PFSK-1 (cell line): Measurements from ENCODE around the gene ZNF683.

Experiments used
- POLR2AphosphoS5 ChIP-seq: IDR thresholded peaks from 2 replicates; pipeline ENCODE4 v1.6.1; 2012; ENCODE audit warnings: low read depth, mild to moderate bottlenecking, control low read depth, low read length, moderate library complexity
- REST ChIP-seq, 2 experiments: IDR thresholded peaks; 2 replicates each; pipeline versions ENCODE4 v1.6.1 to v1.8.0; 2011 to 2012; ENCODE audit warnings: low read depth in 2 of 2, low read length in 2 of 2, control low read depth in 1 of 2, inconsistent platforms in 1 of 2, mild to moderate bottlenecking in 1 of 2, moderate library complexity in 1 of 2; ENCODE audit not compliant: insufficient read depth in 1 of 2
- TAF1 ChIP-seq: IDR thresholded peaks from 2 replicates; pipeline ENCODE4 v1.6.1; 2012; ENCODE audit warnings: low read length, control low read depth, borderline replicate concordance; ENCODE audit not compliant: insufficient read depth

GRCh38 chr1:26330276-26330675 lies 42.3 kb downstream of the ZNF683 start:
- TF ChIP-seq REST (IDR thresholded peaks at IDR 0.05; ENCODE audit: insufficient read depth in 1 of 2, low read depth in 2 of 2, low read length in 2 of 2) (no peak), POLR2AphosphoS5 (no peak), TAF1 (no peak)
